ENCODE measurements around the gene MSANTD1. TPM values are rescaled to one million over a fixed set of nuclear protein-coding genes. Genes with fewer than 3 reads are reported as not detected.

The MSANTD1 gene
- total RNA-seq, 4 donors from 2014 or later: 0.68 to 1.3 (median 0.80) TPM; not detected in 1

DNA sequence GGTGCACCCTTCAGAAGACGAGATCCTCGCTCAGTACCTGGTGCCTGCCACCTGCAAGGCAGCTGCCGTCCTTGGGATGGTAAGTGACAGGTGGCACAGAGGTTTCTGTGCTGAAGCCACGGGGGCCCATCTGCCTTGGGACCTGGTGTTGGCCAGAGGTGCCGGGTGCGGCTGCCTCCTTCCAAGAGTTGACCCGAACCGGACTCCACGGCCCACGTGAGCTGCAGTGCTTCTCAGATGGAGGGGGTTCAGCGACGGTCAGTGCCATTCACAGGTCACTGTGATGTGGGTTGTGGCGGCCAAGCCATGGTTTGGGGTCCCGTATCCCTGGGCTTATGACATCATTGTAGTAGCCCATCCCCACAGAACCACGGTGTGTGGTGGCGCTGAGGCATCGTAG lies 19.0 kb upstream of the MSANTD1 start:
- Histone ChIP-seq H3K9me3 (no peaks in the 10 kb centered on the region), H3K27me3 (no peaks in the 10 kb centered on the region), H3K36me3 (peaks cover 0 to 30% (median 14%) of the 10 kb centered on the region in 4 donors), H3K4me1 (no peaks in the 10 kb centered on the region), H3K27ac (no peak overlapping the region), H3K4me3 (no peak overlapping the region)
- TF ChIP-seq EP300 (IDR thresholded peaks at IDR 0.05; ENCODE audit: low read depth): no peak
- no peak for TF ChIP-seq POLR2AphosphoS5 (IDR thresholded peaks at IDR 0.05)
- TF ChIP-seq CTCF (IDR thresholded peaks at IDR 0.05): no peak
- no peak for TF ChIP-seq POLR2A (IDR thresholded peaks at IDR 0.05)
- in situ Hi-C loops (cut with MboI; ENCODE audit: low pct_ligation_motif_present in 1 of 4, low pct_unique_long_range_greater_than_20kb in 1 of 4, low sequenced_read_pairs in 3 of 4): no loop called here
- 95% methylated on average over 17 of the region's 17 CpGs; no CpG with 5 or more reads in 1 of the 2 donors for WGBS, 2 donors (ENCODE audit: low coverage in 1 of 2)
- DNase-seq: no peak
- intact Hi-C loops (cut with DNase I; ENCODE audit: low total_unique reads): no loop called here

GRCh38 chr4:3231471-3231870 lies 17.5 kb upstream of the MSANTD1 start:
- H3K36me3 ChIP-seq: peaks cover 0 to 30% (median 14%) of the 10 kb centered on the region in 4 donors

GRCh38 chr4:3232001-3232400 lies 17.0 kb upstream of the MSANTD1 start:
- no peaks in the 10 kb centered on the region for H3K27me3 ChIP-seq
- no peak for DNase-seq
- no peak overlapping the region for H3K27ac ChIP-seq
- in situ Hi-C loops (cut with MboI; ENCODE audit: low pct_ligation_motif_present in 1 of 4, low pct_unique_long_range_greater_than_20kb in 1 of 4, low sequenced_read_pairs in 3 of 4) (no loop called here), intact Hi-C loops (cut with DNase I; ENCODE audit: low total_unique reads) (no loop called here)
- H3K4me3 ChIP-seq: no peak overlapping the region
- H3K4me1 ChIP-seq: no peaks in the 10 kb centered on the region
- no peaks in the 10 kb centered on the region for H3K9me3 ChIP-seq
- 95% methylated on average over 16 of the region's 16 CpGs; no CpG with 5 or more reads in 1 of the 2 donors for WGBS, 2 donors (ENCODE audit: low coverage in 1 of 2)
- TF ChIP-seq CTCF (IDR thresholded peaks at IDR 0.05) (no peak), POLR2AphosphoS5 (IDR thresholded peaks at IDR 0.05) (no peak), POLR2A (IDR thresholded peaks at IDR 0.05) (no peak)
- peaks cover 0 to 30% (median 14%) of the 10 kb centered on the region in 4 donors for H3K36me3 ChIP-seq

More at GRCh38 chr4:3231471-3231870, 17.5 kb upstream of the MSANTD1 start:
- intact Hi-C loops (cut with DNase I; ENCODE audit: low total_unique reads): no loop called here
- Histone ChIP-seq H3K27me3 (no peaks in the 10 kb centered on the region), H3K4me3 (no peak overlapping the region), H3K4me1 (no peaks in the 10 kb centered on the region), H3K9me3 (no peaks in the 10 kb centered on the region), H3K27ac (no peak overlapping the region)
- no peak for TF ChIP-seq POLR2AphosphoS5 (IDR thresholded peaks at IDR 0.05)
- no peak for TF ChIP-seq EP300 (IDR thresholded peaks at IDR 0.05; ENCODE audit: low read depth)
- no peak for TF ChIP-seq CTCF (IDR thresholded peaks at IDR 0.05)
- no peak for TF ChIP-seq POLR2A (IDR thresholded peaks at IDR 0.05)
- 91% methylated on average over 9 of the region's 9 CpGs; no CpG with 5 or more reads in 1 of the 2 donors for WGBS, 2 donors (ENCODE audit: low coverage in 1 of 2)
- no peak for DNase-seq
- in situ Hi-C loops (cut with MboI; ENCODE audit: low pct_ligation_motif_present in 1 of 4, low pct_unique_long_range_greater_than_20kb in 1 of 4, low sequenced_read_pairs in 3 of 4): no loop called here

- intact Hi-C loops (cut with DNase I; ENCODE audit: low total_unique reads) (no loop called here), in situ Hi-C loops (cut with MboI; ENCODE audit: low pct_ligation_motif_present in 1 of 4, low pct_unique_long_range_greater_than_20kb in 1 of 4, low sequenced_read_pairs in 3 of 4) (no loop called here)
- no peak for DNase-seq
- H3K9me3 ChIP-seq: no peaks in the 10 kb centered on the region
- peaks cover 0 to 30% (median 14%) of the 10 kb centered on the region in 4 donors for H3K36me3 ChIP-seq
- no peak for TF ChIP-seq EP300 (IDR thresholded peaks at IDR 0.05; ENCODE audit: low read depth)
- no peak overlapping the region for H3K27ac ChIP-seq
- H3K27me3 ChIP-seq: no peaks in the 10 kb centered on the region
- WGBS, 2 donors (ENCODE audit: low coverage in 1 of 2): 97% methylated on average over 10 of the region's 15 CpGs; no CpG with 5 or more reads in 1 of the 2 donors
- no peak overlapping the region for H3K4me3 ChIP-seq
- no peaks in the 10 kb centered on the region for H3K4me1 ChIP-seq
Measured at GRCh38 chr4:3232871-3233271, 16.1 kb upstream of the MSANTD1 start.
